Panc1 (cell line): Measurements from ENCODE around the gene TMEM45A. TPM values are rescaled to one million over a fixed set of nuclear protein-coding genes. Genes with fewer than 3 reads are reported as not detected.

Experiments
- ATAC-seq: fragments of 200-7000 bp; cut with Tn5 transposase; 2 replicates; pipeline ENCODE4 v1.9.1; 2020; ENCODE audit warnings: mild to moderate bottlenecking, moderate library complexity
- BruUV-seq: library from RNA; stranded (reverse); fragments of 400-500 nt; replicated peaks from 2 replicates; lab custom pipeline; 2021; lab: Mats Ljungman, UMichigan
- CTCF ChIA-PET: fragments of 300-600 bp; sonication (Branson Sonifier 250); formaldehyde crosslinking; loops from one replicate; lab custom pipeline; 2022; ENCODE audit warnings: antibody characterized with exemption; lab: Charles Lee
- POLR2A ChIA-PET: fragments of 300-600 bp; sonication (Branson Sonifier 250); formaldehyde crosslinking; loops from one replicate; lab custom pipeline; 2022; ENCODE audit warnings: antibody characterized with exemption; lab: Charles Lee
- DNase-seq: peaks from one replicate; pipeline ENCODE4 v3.0.0-alpha.2; 2010; ENCODE audit warnings: low read depth, low spot score
- H3K27ac ChIP-seq: 2 replicates; pipeline ENCODE4 v1.5.1; 2011; ENCODE audit warnings: mild to moderate bottlenecking, low read length, inconsistent platforms
- H3K27me3 ChIP-seq: fragments of 200-500 bp; sonication (Bioruptor generic); 2 replicates; pipeline ENCODE4 v1.6.0; 2014; ENCODE audit warnings: low read length, inconsistent platforms; ENCODE audit not compliant: control insufficient read depth, insufficient read depth
- H3K36me3 ChIP-seq: fragments of 200-500 bp; sonication (Bioruptor generic); 2 replicates; pipeline ENCODE4 v1.5.1; 2014; ENCODE audit warnings: inconsistent platforms, mild to moderate bottlenecking, low read length, moderate library complexity; ENCODE audit not compliant: control insufficient read depth, insufficient read depth
- H3K4me1 ChIP-seq: 2 replicates; pipeline ENCODE4 v1.5.1; 2011; ENCODE audit warnings: inconsistent platforms, mild to moderate bottlenecking, low read length, moderate library complexity; ENCODE audit not compliant: control insufficient read depth, insufficient read depth
- H3K4me3 ChIP-seq, 2 experiments: 2 replicates each; pipeline ENCODE4 v1.5.1; 2011 to 2012; ENCODE audit warnings: low read depth in 2 of 2, low read length in 2 of 2, mild to moderate bottlenecking in 2 of 2, inconsistent platforms in 1 of 2, moderate library complexity in 1 of 2
- H3K9me3 ChIP-seq: fragments of 200-500 bp; sonication (Bioruptor generic); 2 replicates; pipeline ENCODE4 v1.5.1; 2014; ENCODE audit warnings: low read depth, mild to moderate bottlenecking, inconsistent platforms, low read length, moderate library complexity; ENCODE audit not compliant: control insufficient read depth, insufficient read depth
- CTCF ChIP-seq: fragments of 450-650 bp; IDR thresholded peaks from 2 replicates; pipeline ENCODE4 v1.5.1; 2017; ENCODE audit warnings: mild to moderate bottlenecking
- POLR2AphosphoS5 ChIP-seq: IDR thresholded peaks from 2 replicates; pipeline ENCODE4 v1.6.1; 2012; ENCODE audit warnings: mild to moderate bottlenecking, low read depth, low read length, moderate library complexity
- REST ChIP-seq, 2 experiments: IDR thresholded peaks; 2 replicates each; pipeline ENCODE4 v1.6.1; 2011 to 2012; ENCODE audit warnings: low read depth in 2 of 2, control low read depth in 1 of 2, low read length in 1 of 2, mild to moderate bottlenecking in 1 of 2, moderate library complexity in 1 of 2; ENCODE audit not compliant: insufficient read depth in 1 of 2
- SIN3A ChIP-seq: IDR thresholded peaks from 2 replicates; pipeline ENCODE4 v1.6.1; 2012; ENCODE audit warnings: low read depth, mild to moderate bottlenecking, low read length, moderate library complexity, borderline replicate concordance; ENCODE audit not compliant: insufficient read depth
- TCF7L2 ChIP-seq: IDR thresholded peaks from 2 replicates; pipeline ENCODE4 v1.6.1; 2011; ENCODE audit warnings: mild to moderate bottlenecking, low read depth, low read length, inconsistent platforms
- in situ Hi-C: cut with HindIII; loops from 2 replicates; pipeline ENCODE4 v1.10.0; 2016; ENCODE audit warnings: low sequenced_read_pairs, low pct_unique_long_range_greater_than_20kb
- intact Hi-C: fragments of 100-400 bp; cut with micrococcal nuclease; formaldehyde crosslinking; loops from one replicate; pipeline ENCODE4 v1.10.0; 2022; ENCODE audit not compliant: unreplicated experiment
- total RNA-seq: library from RNA; stranded (reverse); gene quantifications from one replicate; pipeline ENCODE4 v1.2.1, GENCODE V29; 2021; ENCODE audit not compliant: unreplicated experiment

Gene TMEM45A
- total RNA-seq, 1 experiment from 2014 or later, result 8.6 TPM

DNA sequence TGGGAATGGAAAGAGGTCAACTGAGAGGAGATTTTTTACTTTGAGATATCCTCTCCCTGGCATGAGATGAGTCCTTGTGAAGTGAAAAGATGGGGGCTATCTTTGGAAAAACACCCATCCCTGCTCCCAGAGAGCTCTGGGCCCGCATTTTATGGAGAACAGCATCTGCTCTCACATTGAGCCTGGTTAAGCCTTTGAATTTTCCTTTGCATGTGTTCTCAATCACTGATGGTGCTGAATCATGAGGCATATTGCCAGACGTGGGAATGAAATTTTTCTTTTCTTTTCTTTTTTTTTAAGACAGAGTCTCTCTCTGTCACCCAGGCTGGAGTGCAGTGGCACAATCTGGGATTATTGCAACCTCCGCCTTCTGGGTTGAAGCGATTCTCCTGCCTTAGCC lies 24.4 kb downstream of the TMEM45A start:
- no peaks in the 10 kb centered on the region for H3K4me1 ChIP-seq
- ATAC-seq, result no peak
- no peak for DNase-seq
- H3K36me3 ChIP-seq, result no peaks in the 10 kb centered on the region
- in situ Hi-C loops (no loop called here), intact Hi-C loops (no loop called here)
- BruUV-seq, result no TSS peak
- H3K4me3 ChIP-seq, result no peak overlapping the region
- H3K27ac ChIP-seq, result no peak overlapping the region
- POLR2A ChIA-PET, result no interaction called here
- CTCF ChIA-PET, result no interaction called here
- H3K9me3 ChIP-seq, result no peaks in the 10 kb centered on the region
- TF ChIP-seq SIN3A (no peak), TCF7L2 (no peak), CTCF (no peak), POLR2AphosphoS5 (no peak), REST (IDR thresholded peaks at IDR 0.05; ENCODE audit: insufficient read depth in 1 of 2, low read depth in 2 of 2, low read length in 1 of 2) (no peak)
- H3K27me3 ChIP-seq, result no peaks in the 10 kb centered on the region

- ATAC-seq (no peak), DNase-seq (no peak)
- TF ChIP-seq REST (IDR thresholded peaks at IDR 0.05; ENCODE audit: insufficient read depth in 1 of 2, low read depth in 2 of 2, low read length in 1 of 2), result no peak
- TF ChIP-seq POLR2AphosphoS5, result no peak
- TF ChIP-seq SIN3A, result no peak
- TF ChIP-seq TCF7L2, result no peak
- TF ChIP-seq CTCF, result no peak
- Histone ChIP-seq H3K27ac (no peak overlapping the region), H3K9me3 (no peaks in the 10 kb centered on the region), H3K36me3 (no peaks in the 10 kb centered on the region), H3K4me1 (no peaks in the 10 kb centered on the region), H3K4me3 (no peak overlapping the region), H3K27me3 (no peaks in the 10 kb centered on the region)
- ChIA-PET POLR2A (no interaction called here), CTCF (no interaction called here)
- in situ Hi-C loops, result no loop called here
- intact Hi-C loops, result no loop called here
- no TSS peak for BruUV-seq
These were observed 24.9 kb downstream of the TMEM45A start for GRCh38 chr3:100517276-100517675.
